Lower leg skin (tissue), 4 donors: ENCODE measurements around the gene ZNF100. TPM values are rescaled to one million over a fixed set of nuclear protein-coding genes. Genes with fewer than 3 reads are reported as not detected.
"Not testable (repeated sequence)": the region's sequence is repeated elsewhere in the genome, so short reads cannot be mapped to it uniquely, and the experiment has no call there.

ENCODE experiments used
- DNase-seq, 2 donors: peaks; one replicate each; pipeline ENCODE4 v3.0.0-alpha.2; 2019; ENCODE audit warnings: low spot score in 2 of 2
- H3K4me3 ChIP-seq: fragments of 200-600 bp; sonication (generic); 2 replicates; pipeline ENCODE4 v1.5.1; 2017; ENCODE audit warnings: mild to moderate bottlenecking, low read depth; ENCODE audit not compliant: poor library complexity, severe bottlenecking
- CTCF ChIP-seq, 3 donors: fragments of 450-650 bp; IDR thresholded peaks; one replicate each; pipeline ENCODE4 v1.5.1; 2016; ENCODE audit warnings: antibody characterized with exemption in 3 of 3, mild to moderate bottlenecking in 3 of 3, moderate library complexity in 2 of 3
- POLR2A ChIP-seq, 2 donors: fragments of 450-650 bp; IDR thresholded peaks; one replicate each; pipeline ENCODE4 v1.6.1; 2016 to 2017; ENCODE audit warnings: antibody characterized with exemption in 2 of 2, mild to moderate bottlenecking in 1 of 2, moderate library complexity in 1 of 2
- WGBS, 2 donors: methylation state at CpG; one replicate each; pipeline ENCODE4 v1.1.5; 2018; 5-methylcytosine and 5-hydroxymethylcytosine counted together
- intact Hi-C: fragments of 100-400 bp; cut with DNase I; formaldehyde crosslinking; loops from one replicate; pipeline ENCODE4 v1.15.0; 2023; ENCODE audit warnings: low total_unique reads
- total RNA-seq, 4 donors: library from RNA; depleted of rRNA; stranded (reverse); fragments of >200 nt; gene quantifications; one replicate each; pipeline ENCODE4 v1.1.0, GENCODE V29; 2016

The ZNF100 gene
- total RNA-seq, 4 donors from 2014 or later: 1.4 to 4.7 (median 3.1) TPM

- DNase-seq: no peak
- intact Hi-C loops: no loop called here
- H3K4me3 ChIP-seq: no peak overlapping the region
- WGBS, 2 donors: 61 to 76% methylated on average over 1 of the region's 1 CpG
- TF ChIP-seq POLR2A (IDR thresholded peaks at IDR 0.05) (no peak), CTCF (IDR thresholded peaks at IDR 0.05) (no peak)
Measured at GRCh38 chr19:21748088-21748487, 19.3 kb downstream of the ZNF100 start.

- DNase-seq: no peak
- 94 to 95% methylated on average over 4 of the region's 4 CpGs for WGBS, 2 donors
- no peak overlapping the region for H3K4me3 ChIP-seq
- intact Hi-C loops: no loop called here
- TF ChIP-seq POLR2A (IDR thresholded peaks at IDR 0.05): no peak
- TF ChIP-seq CTCF (IDR thresholded peaks at IDR 0.05): no peak
Measured at GRCh38 chr19:21740559-21740958, 26.8 kb downstream of the ZNF100 start.

GRCh38 chr19:21726942-21727747, 40.2 kb downstream of the ZNF100 start:
- intact Hi-C loops, H3K4me3 ChIP-seq, DNase-seq: not testable (repeated sequence)
- 93 to 97% methylated on average over 5 of the region's 5 CpGs for WGBS, 2 donors

GRCh38 chr19:21713761-21714160, 53.6 kb downstream of the ZNF100 start:
- no peak for DNase-seq
- no peak overlapping the region for H3K4me3 ChIP-seq
- intact Hi-C loops: no loop called here
- WGBS, 2 donors: 85 to 86% methylated on average over 4 of the region's 4 CpGs
- TF ChIP-seq POLR2A (IDR thresholded peaks at IDR 0.05) (no peak), CTCF (IDR thresholded peaks at IDR 0.05) (no peak)

- no peak for DNase-seq
- intact Hi-C loops: no loop called here
- 93 to 95% methylated on average over 23 to 24 of the region's 24 CpGs for WGBS, 2 donors
- TF ChIP-seq POLR2A (IDR thresholded peaks at IDR 0.05): no peak
- no peak for TF ChIP-seq CTCF (IDR thresholded peaks at IDR 0.05)
- H3K4me3 ChIP-seq: no peak overlapping the region
Measured at GRCh38 chr19:21709464-21709863, 57.9 kb downstream of the ZNF100 start.

GRCh38 chr19:21707878-21708277, 59.5 kb downstream of the ZNF100 start:
- intact Hi-C loops, DNase-seq, H3K4me3 ChIP-seq: not testable (repeated sequence)
- WGBS, 2 donors: 94 to 96% methylated on average over 23 to 29 of the region's 31 CpGs

- intact Hi-C loops: no loop called here
- WGBS, 2 donors: 92 to 94% methylated on average over 4 of the region's 4 CpGs
- H3K4me3 ChIP-seq: no peak overlapping the region
- no peak for TF ChIP-seq CTCF (IDR thresholded peaks at IDR 0.05)
- no peak for TF ChIP-seq POLR2A (IDR thresholded peaks at IDR 0.05)
- no peak for DNase-seq
Measured at GRCh38 chr19:21707065-21707464, 60.3 kb downstream of the ZNF100 start.
